Ovary (tissue), 9 donors: ENCODE results near the gene SPECC1. TPM values are rescaled to one million over a fixed set of nuclear protein-coding genes. Genes with fewer than 3 reads are reported as not detected.

Experiments
- DNase-seq, 5 donors: peaks; one replicate each; pipeline ENCODE4 v3.0.0-alpha.2; 2019 to 2020
- H3K27ac ChIP-seq, 2 donors: fragments of 200-600 bp; one replicate each; pipeline versions ENCODE4 v1.5.1 to v1.8.0; 2019 to 2022
- H3K27me3 ChIP-seq: fragments of 200-600 bp; one replicate; pipeline ENCODE4 v1.8.0; 2022
- H3K36me3 ChIP-seq: fragments of 200-600 bp; sonication (generic); one replicate; pipeline ENCODE4 v1.5.1; 2019
- H3K4me1 ChIP-seq: one replicate; pipeline ENCODE4 v1.8.1; 2013; ENCODE audit warnings: mild to moderate bottlenecking, moderate library complexity; ENCODE audit not compliant: insufficient read depth
- H3K4me3 ChIP-seq: fragments of 200-600 bp; sonication (generic); one replicate; pipeline ENCODE4 v1.5.1; 2017
- H3K9me3 ChIP-seq, 2 donors: fragments of 200-600 bp in 1 of 2; sonication (generic) in 1 of 2; one replicate each; pipeline versions ENCODE4 v1.5.1 to v1.8.1; 2013 to 2019; ENCODE audit warnings: mild to moderate bottlenecking in 1 of 2, moderate library complexity in 1 of 2
- CTCF ChIP-seq, 3 donors: fragments of 450-650 bp in 2 of 3; fragments of 200-600 bp in 1 of 3; IDR thresholded peaks; one replicate each; pipeline versions ENCODE4 v1.5.1 to v1.8.0; 2016 to 2022; ENCODE audit warnings: antibody characterized with exemption in 3 of 3, mild to moderate bottlenecking in 1 of 3
- EP300 ChIP-seq: sonication (generic); formaldehyde crosslinking; IDR thresholded peaks from one replicate; pipeline ENCODE4 v1.6.1; 2017; ENCODE audit warnings: antibody characterized with exemption
- POLR2A ChIP-seq: fragments of 450-650 bp; IDR thresholded peaks from one replicate; pipeline ENCODE4 v1.6.1; 2017; ENCODE audit warnings: antibody characterized with exemption, mild to moderate bottlenecking, moderate library complexity
- WGBS, 3 donors: extraction: QIAGEN DNeasy Blood & Tissue Kit in 1 of 3; methylation state at CpG; one replicate each; pipeline versions ENCODE4 v1.1.5 to v1.1.7; 2013 to 2017; 5-methylcytosine and 5-hydroxymethylcytosine counted together
- intact Hi-C, 4 donors: fragments of 100-400 bp; cut with DNase I; formaldehyde crosslinking; loops; one replicate each; pipeline versions ENCODE4 v1.11.0 to v1.15.1; 2022 to 2023
- polyA plus RNA-seq, 2 donors: library from polyadenylated mRNA; stranded (reverse); fragments of 200-250 nt in 1 of 2; fragments of 350-450 nt in 1 of 2; fragmentation: Illumina TruSeq in 1 of 2; extraction: RNeasy Lipid Tissue Mini Kit (QIAGEN cat#74804) in 1 of 2; gene quantifications; one replicate each; pipeline ENCODE4 v1.2.3, GENCODE V29; 2013 to 2014
- total RNA-seq, 7 donors: library from RNA; depleted of rRNA in 2 of 7; stranded (reverse); fragments of >200 nt in 2 of 7; fragmentation: NEBNext Ultra II Directional in 3 of 7; extraction: Animal tissue kit (Norgen Biotek cat#: 25700) in 3 of 7; gene quantifications; one replicate each; pipeline versions ENCODE4 v1.1.0 to v1.2.4, GENCODE V29; 2016 to 2023
- donor health status: DM: no; HTN: no; CAD: no; lungs with moderate emphysema.
- donor health status: DM: no; HTN: no; CAD: no.
- donor health status: Bipolar disorder and iron deficiency.
- donor health status: DM: yes; HTN: yes; CAD: no.
- donor health status: DM: no; HTN: no; CAD: no.
- donor health status: DM: yes; HTN: yes; CAD: no.

The SPECC1 gene
- total and polyA plus RNA-seq, 9 donors: 34.7 to 86.5 (median 66.1) TPM

- H3K27me3 ChIP-seq: no peaks in the 10 kb centered on the region
- no peak overlapping the region for H3K4me3 ChIP-seq
- H3K27ac ChIP-seq: no peak overlapping the region
- H3K36me3 ChIP-seq: no peaks in the 10 kb centered on the region
- intact Hi-C loops: no loop called here
- H3K4me1 ChIP-seq: no peaks in the 10 kb centered on the region
- DNase-seq: no peak
- 89 to 94% (median 92%) methylated on average over 6 of the region's 6 CpGs for WGBS, 3 donors
- TF ChIP-seq EP300 (no peak), CTCF (IDR thresholded peaks at IDR 0.05) (no peak), POLR2A (no peak)
- no peaks in the 10 kb centered on the region for H3K9me3 ChIP-seq
Observed at GRCh38 chr17:20284570-20285295, 275.6 kb downstream of the SPECC1 start.

- intact Hi-C loops: no loop called here
- H3K4me1 ChIP-seq: no peaks in the 10 kb centered on the region
- no peaks in the 10 kb centered on the region for H3K36me3 ChIP-seq
- DNase-seq: no peak
- no peak overlapping the region for H3K4me3 ChIP-seq
- no peaks in the 10 kb centered on the region for H3K27me3 ChIP-seq
- no peak overlapping the region for H3K27ac ChIP-seq
- no peak for TF ChIP-seq EP300
- TF ChIP-seq POLR2A: no peak
- WGBS, 3 donors: 88 to 89% (median 88%) methylated on average over 3 of the region's 3 CpGs
- no peaks in the 10 kb centered on the region for H3K9me3 ChIP-seq
Observed at GRCh38 chr17:20289984-20290383, 280.8 kb downstream of the SPECC1 start.

GRCh38 chr17:20291853-20292252 is 282.7 kb downstream of the SPECC1 start:
- DNase-seq: no peak
- intact Hi-C loops: no loop called here
- no peak for TF ChIP-seq EP300
- TF ChIP-seq POLR2A: no peak
- no peak for TF ChIP-seq CTCF (IDR thresholded peaks at IDR 0.05)

GRCh38 chr17:20293501-20293900 is 284.3 kb downstream of the SPECC1 start:
- H3K36me3 ChIP-seq: no peaks in the 10 kb centered on the region
- no peaks in the 10 kb centered on the region for H3K4me1 ChIP-seq
- H3K27ac ChIP-seq: no peak overlapping the region
- no peaks in the 10 kb centered on the region for H3K9me3 ChIP-seq
- intact Hi-C loops: no loop called here
- 96 to 100% (median 97%) methylated on average over 2 of the region's 2 CpGs for WGBS, 3 donors
- H3K4me3 ChIP-seq: no peak overlapping the region
- H3K27me3 ChIP-seq: no peaks in the 10 kb centered on the region
- no peak for DNase-seq
- no peak for TF ChIP-seq EP300
- TF ChIP-seq POLR2A: no peak
- no peak for TF ChIP-seq CTCF (IDR thresholded peaks at IDR 0.05)

More at GRCh38 chr17:20291853-20292252, 282.7 kb downstream of the SPECC1 start:
- Histone ChIP-seq H3K4me3 (no peak overlapping the region), H3K36me3 (no peaks in the 10 kb centered on the region), H3K9me3 (no peaks in the 10 kb centered on the region), H3K4me1 (no peaks in the 10 kb centered on the region), H3K27me3 (no peaks in the 10 kb centered on the region), H3K27ac (no peak overlapping the region)
- 68 to 71% (median 69%) methylated on average over 6 of the region's 6 CpGs for WGBS, 3 donors

GRCh38 chr17:20294120-20294519 is 285.0 kb downstream of the SPECC1 start:
- Histone ChIP-seq H3K9me3 (no peaks in the 10 kb centered on the region), H3K27me3 (no peaks in the 10 kb centered on the region), H3K4me3 (no peak overlapping the region), H3K36me3 (no peaks in the 10 kb centered on the region), H3K4me1 (no peaks in the 10 kb centered on the region), H3K27ac (no peak overlapping the region)
- intact Hi-C loops: no loop called here
- 80 to 97% (median 89%) methylated on average over 6 of the region's 6 CpGs for WGBS, 3 donors
- TF ChIP-seq CTCF (IDR thresholded peaks at IDR 0.05) (no peak), POLR2A (no peak)
- DNase-seq: no peak
